PC-3 (cell line): Measurements from ENCODE around the gene EPB41L4B. TPM values are rescaled to one million over a fixed set of nuclear protein-coding genes. Genes with fewer than 3 reads are reported as not detected.

Source experiments
- ATAC-seq: fragments of 200-7000 bp; cut with Tn5 transposase; 2 replicates; pipeline ENCODE4 v1.9.1; 2020; ENCODE audit warnings: mild to moderate bottlenecking, moderate library complexity
- BruUV-seq: library from RNA; stranded (reverse); fragments of 400-500 nt; replicated peaks from 2 replicates; lab custom pipeline; 2021; lab: Mats Ljungman, UMichigan
- CTCF ChIA-PET: fragments of 300-600 bp; sonication (Branson Sonifier 250); formaldehyde crosslinking; loops from one replicate; lab custom pipeline; 2022; ENCODE audit warnings: antibody characterized with exemption; lab: Charles Lee
- POLR2A ChIA-PET: fragments of 300-600 bp; sonication (Branson Sonifier 250); formaldehyde crosslinking; loops from one replicate; lab custom pipeline; 2022; ENCODE audit warnings: antibody characterized with exemption; ENCODE audit not compliant: unreplicated experiment; lab: Charles Lee
- DNase-seq: peaks from one replicate; pipeline ENCODE4 v3.0.0-alpha.2; 2015
- H2AFZ ChIP-seq: fragments of 300-600 bp; sonication (generic); 2 replicates; pipeline ENCODE4 v1.6.0; 2016; ENCODE audit warnings: antibody characterized with exemption, low read length
- H3F3A ChIP-seq: fragments of 300-600 bp; sonication (generic); one replicate; pipeline ENCODE4 v1.6.0; 2017; ENCODE audit warnings: antibody characterized with exemption, low read length, control low read depth, mild to moderate bottlenecking; ENCODE audit not compliant: unreplicated experiment
- H3K27ac ChIP-seq: fragments of 300-600 bp; sonication (generic); 2 replicates; pipeline ENCODE4 v1.5.1; 2016; ENCODE audit warnings: mild to moderate bottlenecking, low read length
- H3K27me3 ChIP-seq: fragments of 300-600 bp; sonication (generic); 2 replicates; pipeline ENCODE4 v1.6.1; 2016; ENCODE audit warnings: low read length, mixed read lengths
- H3K36me3 ChIP-seq: fragments of 300-600 bp; sonication (generic); 2 replicates; pipeline ENCODE4 v1.6.1; 2016; ENCODE audit warnings: low read depth, mixed run types, low read length, mixed read lengths
- H3K4me1 ChIP-seq: fragments of 300-600 bp; sonication (generic); 2 replicates; pipeline ENCODE4 v1.5.1; 2016; ENCODE audit warnings: low read length; ENCODE audit not compliant: insufficient read depth
- H3K4me2 ChIP-seq: fragments of 300-600 bp; sonication (generic); 2 replicates; pipeline ENCODE4 v1.6.0; 2016; ENCODE audit warnings: low read length
- H3K4me3 ChIP-seq: fragments of 300-600 bp; sonication (generic); 2 replicates; pipeline ENCODE4 v1.5.1; 2016; ENCODE audit warnings: mild to moderate bottlenecking, low read length, mixed read lengths
- H3K79me2 ChIP-seq: fragments of 300-600 bp; sonication (generic); 2 replicates; pipeline ENCODE4 v1.6.1; 2017; ENCODE audit warnings: low read length, mixed read lengths
- H3K9ac ChIP-seq: fragments of 300-600 bp; sonication (generic); 2 replicates; pipeline ENCODE4 v1.6.0; 2016; ENCODE audit warnings: mild to moderate bottlenecking, low read length
- H3K9me2 ChIP-seq: fragments of 300-600 bp; sonication (generic); replicated peaks from 2 replicates; pipeline ENCODE4 v1.6.1; 2016; ENCODE audit warnings: mixed run types, low read length, mixed read lengths
- H3K9me3 ChIP-seq: fragments of 300-600 bp; sonication (generic); 2 replicates; pipeline ENCODE4 v1.6.1; 2016; ENCODE audit warnings: low read length, mixed read lengths
- H4K20me1 ChIP-seq: fragments of 300-600 bp; sonication (generic); 2 replicates; pipeline ENCODE4 v1.6.1; 2016; ENCODE audit warnings: low read length, mixed read lengths
- EZH2 ChIP-seq: fragments of 300-600 bp; sonication (generic); IDR thresholded peaks from one replicate; pipeline ENCODE4 v1.6.1; 2017; ENCODE audit warnings: antibody characterized with exemption, mild to moderate bottlenecking, low read length; ENCODE audit not compliant: unreplicated experiment
- EZH2phosphoT487 ChIP-seq: fragments of 300-600 bp; sonication (generic); IDR thresholded peaks from 2 replicates; pipeline ENCODE4 v1.6.1; 2018; ENCODE audit warnings: mild to moderate bottlenecking, antibody characterized with exemption, low read length, borderline replicate concordance
- intact Hi-C: fragments of 100-400 bp; cut with micrococcal nuclease; formaldehyde crosslinking; loops from 2 replicates; pipeline ENCODE4 v1.9.0; 2023
- total RNA-seq: library from RNA; depleted of rRNA; stranded (reverse); fragments of >200 nt; gene quantifications from 2 replicates; pipeline ENCODE4 v1.2.3, GENCODE V29; 2014
- TF ChIP-seq, protein P1 (sequence below): fragments of 300-600 bp; sonication (generic); conservative IDR thresholded peaks from 2 replicates; pipeline ENCODE4 v1.5.1; 2017; ENCODE audit warnings: antibody characterized with exemption, low read depth, mild to moderate bottlenecking, low read length

Gene EPB41L4B
- total RNA-seq, 1 experiment from 2014 or later, result 11.2 TPM

DNA sequence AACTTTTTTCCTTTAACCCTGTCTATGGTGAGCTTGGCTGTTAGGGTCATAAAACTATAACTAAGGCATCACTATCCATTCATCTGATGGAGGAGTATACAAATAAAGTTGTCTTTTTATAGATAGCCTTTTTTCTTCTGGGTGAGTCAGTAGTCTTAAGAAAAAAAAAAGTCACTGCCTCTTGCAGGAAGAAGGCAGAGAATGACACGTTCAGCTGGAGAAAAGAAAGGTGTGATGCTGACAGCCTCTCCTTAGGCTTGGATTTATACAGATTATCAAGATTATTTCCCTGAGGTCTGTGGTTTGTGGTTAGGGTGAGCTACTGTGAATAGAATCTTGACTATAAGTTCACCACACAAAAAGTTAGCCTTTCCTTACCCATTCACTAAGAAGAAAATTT lies 23.0 kb downstream of the EPB41L4B start:
- intact Hi-C loops, result loop anchor here (5.0 kb wide), 1 partner anchor 46 kb away; no protein-coding TSS in a partner anchor
- DNase-seq (peak; percentile 84), ATAC-seq (peak; percentile 85)
- Histone ChIP-seq H3K4me3 (no peak overlapping the region), H2AFZ (no peak overlapping the region), H3K4me2 (peak overlapping the region; percentile 29; the same call in 1 of the 2 replicates), H3F3A (no peaks in the 10 kb centered on the region), H3K79me2 (peaks cover 78% of the 10 kb centered on the region), H3K36me3 (no peaks in the 10 kb centered on the region), H3K9ac (no peak overlapping the region), H3K9me3 (no peaks in the 10 kb centered on the region), H3K4me1 (peaks cover 13% of the 10 kb centered on the region), H3K9me2 (no peaks in the 10 kb centered on the region), H3K27me3 (no peaks in the 10 kb centered on the region), H3K27ac (peak overlapping the region; percentile 46), H4K20me1 (peaks cover 6% of the 10 kb centered on the region; the same call in 1 of the 2 replicates)
- POLR2A ChIA-PET, result no interaction called here
- no TSS peak for BruUV-seq
- CTCF ChIA-PET, result interaction anchor here (0.7 kb wide), 1 partner anchor 19 kb away, joined by 5 read pairs; no protein-coding TSS in a partner anchor
- TF ChIP-seq EZH2phosphoT487 (no peak), EZH2 (no peak)
- TF ChIP-seq, protein P1, sequence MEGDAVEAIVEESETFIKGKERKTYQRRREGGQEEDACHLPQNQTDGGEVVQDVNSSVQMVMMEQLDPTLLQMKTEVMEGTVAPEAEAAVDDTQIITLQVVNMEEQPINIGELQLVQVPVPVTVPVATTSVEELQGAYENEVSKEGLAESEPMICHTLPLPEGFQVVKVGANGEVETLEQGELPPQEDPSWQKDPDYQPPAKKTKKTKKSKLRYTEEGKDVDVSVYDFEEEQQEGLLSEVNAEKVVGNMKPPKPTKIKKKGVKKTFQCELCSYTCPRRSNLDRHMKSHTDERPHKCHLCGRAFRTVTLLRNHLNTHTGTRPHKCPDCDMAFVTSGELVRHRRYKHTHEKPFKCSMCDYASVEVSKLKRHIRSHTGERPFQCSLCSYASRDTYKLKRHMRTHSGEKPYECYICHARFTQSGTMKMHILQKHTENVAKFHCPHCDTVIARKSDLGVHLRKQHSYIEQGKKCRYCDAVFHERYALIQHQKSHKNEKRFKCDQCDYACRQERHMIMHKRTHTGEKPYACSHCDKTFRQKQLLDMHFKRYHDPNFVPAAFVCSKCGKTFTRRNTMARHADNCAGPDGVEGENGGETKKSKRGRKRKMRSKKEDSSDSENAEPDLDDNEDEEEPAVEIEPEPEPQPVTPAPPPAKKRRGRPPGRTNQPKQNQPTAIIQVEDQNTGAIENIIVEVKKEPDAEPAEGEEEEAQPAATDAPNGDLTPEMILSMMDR, result no peak

GRCh38 chr9:109295221-109296130 lies 25.4 kb downstream of the EPB41L4B start:
- Histone ChIP-seq H3K4me3 (no peak overlapping the region), H2AFZ (no peak overlapping the region), H3K4me1 (peaks cover 14% of the 10 kb centered on the region), H3K27me3 (no peaks in the 10 kb centered on the region), H3K9me3 (no peaks in the 10 kb centered on the region), H3K79me2 (peaks cover 79% of the 10 kb centered on the region), H3K27ac (no peak overlapping the region), H3K36me3 (no peaks in the 10 kb centered on the region), H3K9ac (no peak overlapping the region), H4K20me1 (peaks cover 4% of the 10 kb centered on the region; the same call in 1 of the 2 replicates), H3K9me2 (no peaks in the 10 kb centered on the region), H3F3A (no peaks in the 10 kb centered on the region), H3K4me2 (no peak overlapping the region)
- TF ChIP-seq, protein P1, result no peak
- TF ChIP-seq EZH2 (no peak), EZH2phosphoT487 (no peak)
- DNase-seq (no peak), ATAC-seq (no peak)
- intact Hi-C loops, result loop anchor here (5.0 kb wide), 1 partner anchor 43 kb away; no protein-coding TSS in a partner anchor
- ChIA-PET POLR2A (no interaction called here), CTCF (no interaction called here)
- BruUV-seq, result no TSS peak

GRCh38 chr9:109290385-109290784 lies 30.5 kb downstream of the EPB41L4B start:
- peaks cover 74% of the 10 kb centered on the region for H3K79me2 ChIP-seq
- H3K36me3 ChIP-seq, result no peaks in the 10 kb centered on the region
- H3K9me2 ChIP-seq, result no peaks in the 10 kb centered on the region
- DNase-seq (no peak), ATAC-seq (no peak)
- no peak overlapping the region for H3K4me3 ChIP-seq
- POLR2A ChIA-PET, result no interaction called here
- no peaks in the 10 kb centered on the region for H4K20me1 ChIP-seq
- no peak overlapping the region for H3K4me2 ChIP-seq
- H3K27me3 ChIP-seq, result no peaks in the 10 kb centered on the region
- H2AFZ ChIP-seq, result no peak overlapping the region
- H3K9me3 ChIP-seq, result no peaks in the 10 kb centered on the region
- BruUV-seq, result no TSS peak
- no peak overlapping the region for H3K27ac ChIP-seq
- no peak overlapping the region for H3K9ac ChIP-seq
- intact Hi-C loops, result no loop called here
- H3F3A ChIP-seq, result no peaks in the 10 kb centered on the region
- H3K4me1 ChIP-seq, result peaks cover 25% of the 10 kb centered on the region
- TF ChIP-seq EZH2phosphoT487 (no peak), EZH2 (no peak)
- TF ChIP-seq, protein P1, result no peak
- CTCF ChIA-PET, result no interaction called here
